ENCODE data around the gene ZMYM2. TPM values are rescaled to one million over a fixed set of nuclear protein-coding genes. Genes with fewer than 3 reads are reported as not detected.

ZMYM2 gene
- total and polyA plus RNA-seq, 2 of the 13 experiments (the other 11 are each of a cell fraction or from before 2014, with no cell fraction given) = 22.4 to 40.8 TPM

GRCh38 chr13:20099319-20099718 lies 140.8 kb downstream of the ZMYM2 start:
- no peak overlapping the region for H3K27ac ChIP-seq (ENCODE audit: extremely low read length, insufficient read depth, low read length)
- intact Hi-C loops (cut with micrococcal nuclease; ENCODE audit: unreplicated experiment) (no loop called here), in situ Hi-C loops (cut with HindIII; ENCODE audit: extremely low pct_ligation_motif_present, low pct_unique_long_range_greater_than_20kb) (no loop called here)
- BruUV-seq (replicated peaks) = no TSS peak
- DNase-seq (ENCODE audit: low spot score) (no peak), FAIRE-seq (no peak), ATAC-seq (peak; percentile 34)
- no peak overlapping the region for H3K4me3 ChIP-seq (replicated peaks in 1 of 3; ENCODE audit: insufficient read depth in 1 of 3, low read depth in 2 of 3, low read length in 3 of 3)
- WGBS (ENCODE audit: low lambda C conversion rate) = 55% methylated on average over 9 of the region's 9 CpGs
- no peaks in the 10 kb centered on the region for H3K27me3 ChIP-seq (ENCODE audit: control insufficient read depth in 1 of 2, insufficient read depth in 2 of 2, low read length in 2 of 2)
- no peak overlapping the region for H2AFZ ChIP-seq (ENCODE audit: low read length)
- no peaks in the 10 kb centered on the region for H3K9me3 ChIP-seq (ENCODE audit: low read length)
- POLR2A ChIA-PET = no interaction called here
- no peaks in the 10 kb centered on the region for H3K36me3 ChIP-seq (replicated peaks in 1 of 2; ENCODE audit: control insufficient read depth in 1 of 2, insufficient read depth in 2 of 2, low read length in 2 of 2)
- CTCF ChIA-PET (ENCODE audit: low intra/inter-chr PET ratio, low total read pairs) = no interaction called here
- no peak overlapping the region for H3K9ac ChIP-seq (ENCODE audit: insufficient read depth, low read depth, low read length)
- TF ChIP-seq MAF1 (CRISPR knock-in tag; IDR thresholded peaks at IDR 0.05; ENCODE audit: borderline replicate concordance) = no peak
- no peak for TF ChIP-seq NCOA2 (CRISPR knock-in tag; IDR thresholded peaks at IDR 0.05)
- no peak for TF ChIP-seq ZNF777 (CRISPR knock-in tag; IDR thresholded peaks at IDR 0.05)
- no peak for TF ChIP-seq FLYWCH1 (CRISPR knock-in tag; IDR thresholded peaks at IDR 0.05)
- no peak for TF ChIP-seq ZNF557 (CRISPR knock-in tag; IDR thresholded peaks at IDR 0.05)
- no peak for TF ChIP-seq HOXA9 (CRISPR knock-in tag; IDR thresholded peaks at IDR 0.05; ENCODE audit: borderline replicate concordance)
- no peak for TF ChIP-seq ZSCAN9 (CRISPR knock-in tag; IDR thresholded peaks at IDR 0.05; ENCODE audit: borderline replicate concordance)
- no peak for TF ChIP-seq SP5 (CRISPR knock-in tag; IDR thresholded peaks at IDR 0.05; ENCODE audit: borderline replicate concordance, low read depth)
- no peak for TF ChIP-seq ZNF704 (CRISPR knock-in tag; IDR thresholded peaks at IDR 0.05; ENCODE audit: borderline replicate concordance)
- TF ChIP-seq TBX2 (CRISPR knock-in tag; IDR thresholded peaks at IDR 0.05; ENCODE audit: borderline replicate concordance) = no peak
- no peak for TF ChIP-seq RFXANK (CRISPR knock-in tag; IDR thresholded peaks at IDR 0.05)
- TF ChIP-seq ZNF17 (CRISPR knock-in tag; IDR thresholded peaks at IDR 0.05) = no peak
- TF ChIP-seq ZNF530 (CRISPR knock-in tag; IDR thresholded peaks at IDR 0.05; ENCODE audit: low read depth) = no peak
- H3K4me1 ChIP-seq (ENCODE audit: insufficient read depth, low read length) = no peaks in the 10 kb centered on the region
- H3K79me2 ChIP-seq (ENCODE audit: insufficient read depth, low read length) = no peaks in the 10 kb centered on the region
- no peaks in the 10 kb centered on the region for H4K20me1 ChIP-seq (ENCODE audit: insufficient read depth, low read length)
- no peak overlapping the region for H3K4me2 ChIP-seq (ENCODE audit: low read depth, low read length)
